Loucy (cell line): Measurements from ENCODE around the gene MAN1C1.
A peak's percentile ranks its signal among the peaks of the same experiment; 100 is the strongest.

Experiments
- EZH2phosphoT487 ChIP-seq: fragments of 200-600 bp; IDR thresholded peaks from 2 replicates; pipeline ENCODE4 v1.6.1; 2018; ENCODE audit warnings: antibody characterized with exemption, mild to moderate bottlenecking, moderate library complexity, borderline replicate concordance
- TF ChIP-seq, protein P1 (sequence below): fragments of 200-600 bp; sonication (generic); conservative IDR thresholded peaks from 2 replicates; pipeline ENCODE4 v1.5.1; 2014; ENCODE audit warnings: mild to moderate bottlenecking, antibody characterized with exemption, low read length

DNA sequence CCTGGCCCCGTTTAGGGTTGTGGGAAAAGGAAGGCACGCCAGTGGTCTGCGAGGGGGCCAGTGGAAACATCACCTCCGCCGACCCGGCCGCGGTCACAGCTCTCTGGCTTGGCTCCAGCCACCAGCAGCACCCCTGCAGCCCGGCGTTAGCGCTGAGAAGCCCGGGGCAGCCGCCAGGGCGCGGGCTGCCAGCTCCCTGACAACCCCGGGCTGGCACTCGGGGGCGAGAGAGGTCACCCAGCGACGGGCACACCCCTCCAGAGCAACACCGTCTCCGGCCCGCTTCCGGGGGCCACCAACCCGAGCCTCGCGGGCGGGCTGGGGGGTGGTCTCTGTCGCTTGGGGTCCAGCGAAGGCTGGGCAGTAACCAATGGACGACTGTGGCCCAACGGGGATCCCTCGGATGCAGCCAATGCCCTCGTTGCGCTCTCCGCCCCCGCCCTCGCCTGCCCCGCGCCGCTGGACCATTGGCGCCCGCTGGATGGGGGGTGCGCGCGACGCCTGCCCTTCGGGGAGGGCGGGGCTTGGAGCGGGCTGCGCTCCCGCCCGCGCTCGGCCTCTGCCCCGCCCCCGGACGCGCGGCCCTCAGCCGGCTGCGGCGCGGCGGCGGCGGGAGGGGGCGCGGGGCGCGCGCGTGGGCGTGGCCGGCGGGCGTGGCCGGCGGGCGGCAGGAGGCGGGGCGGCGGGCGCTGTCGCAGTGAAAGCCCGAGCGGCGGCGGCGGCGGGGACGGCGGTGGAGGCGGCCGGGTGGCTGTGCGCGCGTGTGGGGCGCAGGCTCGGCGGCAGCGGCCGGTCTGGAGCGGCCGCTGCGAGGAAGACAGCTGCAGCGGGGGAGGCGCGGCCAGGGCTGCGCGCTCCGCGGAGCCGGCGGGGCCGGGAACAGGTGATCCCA lies at the start of gene MAN1C1:
- TF ChIP-seq EZH2phosphoT487: no peak
- TF ChIP-seq, protein P1, sequence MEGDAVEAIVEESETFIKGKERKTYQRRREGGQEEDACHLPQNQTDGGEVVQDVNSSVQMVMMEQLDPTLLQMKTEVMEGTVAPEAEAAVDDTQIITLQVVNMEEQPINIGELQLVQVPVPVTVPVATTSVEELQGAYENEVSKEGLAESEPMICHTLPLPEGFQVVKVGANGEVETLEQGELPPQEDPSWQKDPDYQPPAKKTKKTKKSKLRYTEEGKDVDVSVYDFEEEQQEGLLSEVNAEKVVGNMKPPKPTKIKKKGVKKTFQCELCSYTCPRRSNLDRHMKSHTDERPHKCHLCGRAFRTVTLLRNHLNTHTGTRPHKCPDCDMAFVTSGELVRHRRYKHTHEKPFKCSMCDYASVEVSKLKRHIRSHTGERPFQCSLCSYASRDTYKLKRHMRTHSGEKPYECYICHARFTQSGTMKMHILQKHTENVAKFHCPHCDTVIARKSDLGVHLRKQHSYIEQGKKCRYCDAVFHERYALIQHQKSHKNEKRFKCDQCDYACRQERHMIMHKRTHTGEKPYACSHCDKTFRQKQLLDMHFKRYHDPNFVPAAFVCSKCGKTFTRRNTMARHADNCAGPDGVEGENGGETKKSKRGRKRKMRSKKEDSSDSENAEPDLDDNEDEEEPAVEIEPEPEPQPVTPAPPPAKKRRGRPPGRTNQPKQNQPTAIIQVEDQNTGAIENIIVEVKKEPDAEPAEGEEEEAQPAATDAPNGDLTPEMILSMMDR: peak; percentile 20; the same call in 1 of the 2 replicates
